NCI-H526 treated with DMSO at 0.1 percent for 48 hours (cell line): Measurements from ENCODE around the gene REG3G.

Experiments
- DNase-seq: peaks from one replicate; lab custom pipeline; 2025; lab: John Stamatoyannopoulos, UW

REG3G gene

DNA sequence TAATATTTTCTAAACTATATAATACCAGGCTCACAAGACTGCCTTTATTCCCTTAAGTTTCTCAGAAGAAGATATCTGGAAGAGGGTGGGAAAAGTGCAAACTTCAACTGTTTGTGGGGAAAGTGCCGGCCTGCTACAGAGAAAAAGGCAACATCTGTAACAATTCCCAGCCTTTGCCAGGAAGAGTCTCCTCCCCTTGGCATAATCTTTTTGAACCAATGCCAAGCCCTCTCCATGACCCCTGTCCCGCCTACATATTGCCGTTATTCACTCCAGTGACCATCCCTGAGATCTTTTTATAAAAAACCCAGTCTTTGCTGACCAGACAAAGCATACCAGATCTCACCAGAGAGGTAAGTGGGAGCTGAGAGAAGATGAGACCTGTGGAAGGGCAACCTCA lies at the start of gene REG3G:
REG3G (plus strand) TSS at position 282 of the 400 bp plus-strand sequence. CDS start 392 bp downstream, outside the sequence.
- DNase-seq, result no peak

- no peak for DNase-seq
Measured at GRCh38 chr2:78977661-78978145, 47.8 kb upstream of the REG3G start.

DNA sequence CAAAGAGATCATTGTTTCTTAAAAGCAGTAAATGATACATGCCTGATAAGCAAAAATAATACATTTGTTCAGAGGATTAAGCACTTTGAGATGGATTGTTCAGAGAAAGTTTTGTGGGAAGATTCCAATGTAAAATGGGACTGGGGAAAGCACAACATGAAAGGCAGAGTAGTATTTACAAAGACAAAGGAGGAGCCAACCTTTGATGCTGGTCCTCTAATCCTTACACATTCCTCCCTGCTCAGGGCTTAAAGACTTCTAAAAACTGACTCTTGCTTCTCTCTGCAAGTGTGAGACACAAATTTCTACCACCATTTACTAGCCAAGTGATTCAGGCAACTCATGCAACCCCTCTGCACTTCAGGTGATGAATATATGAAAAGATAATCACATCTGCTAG lies 47.2 kb upstream of the REG3G start:
- DNase-seq, result no peak

- DNase-seq, result no peak
Measured at GRCh38 chr2:78979380-78980151, 45.9 kb upstream of the REG3G start.

- DNase-seq, result no peak
Measured at GRCh38 chr2:78980152-78980465, 45.4 kb upstream of the REG3G start.

DNA sequence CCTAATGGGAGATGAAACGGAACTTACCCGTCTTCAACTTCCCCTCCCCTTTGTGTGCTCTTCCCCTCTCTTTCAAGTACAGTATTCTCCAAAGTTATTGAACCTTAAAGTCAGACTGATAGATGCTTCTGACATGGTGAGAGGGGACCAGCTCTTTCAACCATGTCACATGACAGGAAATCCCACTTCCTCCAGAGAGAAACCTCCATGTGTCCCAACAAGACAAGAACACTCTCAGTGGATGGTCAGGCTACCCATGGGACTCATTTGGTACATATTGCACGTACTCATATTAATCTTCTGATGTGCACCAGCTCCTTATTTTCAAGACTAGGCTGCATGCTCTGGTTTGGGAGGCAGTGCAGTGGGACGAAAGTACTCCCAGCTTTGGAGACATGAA lies 44.6 kb upstream of the REG3G start:
- no peak for DNase-seq

DNA sequence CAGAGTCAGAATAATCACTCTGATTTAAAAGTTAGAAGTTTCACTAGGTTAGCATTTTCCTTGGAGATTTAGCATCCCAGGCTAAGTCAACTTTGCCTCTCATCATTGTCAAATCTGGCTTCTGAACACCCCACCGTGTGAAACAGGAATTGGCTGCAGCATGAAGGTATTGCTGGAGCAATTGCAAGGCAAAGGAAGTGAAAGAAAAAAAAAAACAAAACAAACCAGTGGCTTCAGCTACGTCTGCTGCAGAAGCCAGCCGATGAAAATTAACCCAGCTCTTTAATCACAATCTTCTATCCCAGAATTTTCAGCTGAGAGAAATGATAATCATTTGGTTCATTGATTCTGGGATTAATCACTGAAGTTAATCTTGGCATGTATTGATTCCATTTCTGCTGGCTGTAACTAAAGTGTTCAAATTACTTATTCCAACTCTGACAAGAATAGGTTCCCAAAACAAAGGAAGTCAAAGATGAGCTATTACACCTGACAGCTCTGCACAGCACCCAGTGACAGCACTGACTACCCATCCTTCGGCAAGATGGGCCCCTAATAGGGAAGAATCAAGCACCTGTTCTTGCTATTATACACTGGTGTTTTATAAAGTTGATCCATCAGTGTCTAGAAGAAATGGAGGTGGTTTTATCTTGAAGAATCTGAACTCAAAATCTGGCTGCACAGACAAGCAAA lies 42.7 kb upstream of the REG3G start:
- DNase-seq, result no peak

DNA sequence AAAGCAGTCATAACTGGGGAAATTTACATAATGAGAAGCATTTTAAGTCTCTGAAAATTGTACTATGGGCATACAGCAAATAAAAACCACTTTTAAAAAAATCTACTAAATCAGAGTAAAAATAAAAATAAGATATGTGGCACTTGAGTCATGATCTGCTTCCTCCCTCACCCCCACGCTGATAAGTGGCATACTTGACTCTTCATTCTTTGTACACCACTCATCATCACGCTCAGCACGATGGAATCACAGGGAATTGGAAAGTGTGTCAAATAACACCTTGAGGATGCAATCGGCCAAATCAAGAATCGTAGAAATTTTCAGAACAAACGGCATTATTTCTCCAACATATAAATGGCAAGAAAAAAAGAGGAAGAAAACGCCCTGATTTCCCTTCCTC lies 41.1 kb upstream of the REG3G start:
- no peak for DNase-seq

- no peak for DNase-seq
Measured at GRCh38 chr2:78985558-78985957, 39.9 kb upstream of the REG3G start.

GRCh38 chr2:78989051-78989450 lies 36.5 kb upstream of the REG3G start:
- no peak for DNase-seq

GRCh38 chr2:78992451-78992806 lies 33.1 kb upstream of the REG3G start:
- no peak for DNase-seq

GRCh38 chr2:78992807-78993517 lies 32.5 kb upstream of the REG3G start:
- no peak for DNase-seq

DNA sequence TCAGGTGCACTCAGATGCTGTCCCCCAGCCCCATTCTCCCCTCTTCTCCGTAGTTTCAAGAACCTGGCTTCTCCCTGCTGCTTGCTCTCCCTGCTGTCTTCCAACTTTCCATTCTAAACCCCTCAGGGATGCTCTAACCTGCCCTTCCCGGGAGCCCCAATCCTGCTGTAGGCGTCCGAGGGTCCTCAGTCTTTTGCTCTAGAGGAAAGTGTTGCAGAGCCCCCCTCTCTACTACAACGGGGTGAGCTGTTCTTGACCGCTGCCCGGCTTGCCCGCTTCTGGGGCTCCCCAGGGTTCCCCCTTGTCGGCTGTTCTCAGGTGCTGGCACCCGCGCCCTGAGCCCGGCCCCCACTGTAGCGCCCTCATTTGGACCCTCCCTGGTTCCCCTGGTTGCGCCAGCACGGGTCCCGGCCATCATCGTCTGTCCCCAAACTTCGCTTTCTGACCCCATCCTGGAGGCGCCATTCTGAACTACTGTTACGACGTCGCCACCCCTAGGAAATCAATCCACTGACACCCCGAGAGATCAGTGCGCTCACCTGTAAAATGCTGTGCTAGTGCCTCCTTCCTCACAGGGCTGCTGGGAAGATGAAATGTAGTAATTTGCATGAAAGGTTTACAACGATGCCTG lies 31.9 kb upstream of the REG3G start:
- no peak for DNase-seq

- DNase-seq, result no peak
Measured at GRCh38 chr2:78994789-78995188, 30.7 kb upstream of the REG3G start.

GRCh38 chr2:78999406-78999805 lies 26.1 kb upstream of the REG3G start:
- no peak for DNase-seq

GRCh38 chr2:79000008-79000576 lies 25.4 kb upstream of the REG3G start:
- DNase-seq, result no peak

- no peak for DNase-seq
Measured at GRCh38 chr2:79001285-79001684, 24.2 kb upstream of the REG3G start.

DNA sequence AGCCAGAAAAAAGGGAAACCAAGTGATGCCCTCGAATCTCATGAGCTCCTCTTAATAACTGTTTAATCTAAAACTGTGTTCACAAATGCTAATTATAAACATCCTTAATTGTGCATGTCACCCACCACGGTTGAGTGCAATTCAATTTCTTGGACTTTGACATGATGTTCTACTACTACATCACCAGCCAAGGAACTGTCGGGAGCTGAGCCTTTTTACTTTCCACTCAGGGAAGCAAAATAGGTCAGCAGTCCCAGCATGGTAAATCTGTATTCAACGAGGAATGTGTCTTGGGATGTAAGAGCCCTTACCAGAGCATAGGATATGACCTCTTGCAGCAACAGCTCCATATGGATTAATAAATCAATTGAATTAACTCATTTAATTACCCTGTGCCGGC lies 20.8 kb upstream of the REG3G start:
- DNase-seq, result no peak

DNA sequence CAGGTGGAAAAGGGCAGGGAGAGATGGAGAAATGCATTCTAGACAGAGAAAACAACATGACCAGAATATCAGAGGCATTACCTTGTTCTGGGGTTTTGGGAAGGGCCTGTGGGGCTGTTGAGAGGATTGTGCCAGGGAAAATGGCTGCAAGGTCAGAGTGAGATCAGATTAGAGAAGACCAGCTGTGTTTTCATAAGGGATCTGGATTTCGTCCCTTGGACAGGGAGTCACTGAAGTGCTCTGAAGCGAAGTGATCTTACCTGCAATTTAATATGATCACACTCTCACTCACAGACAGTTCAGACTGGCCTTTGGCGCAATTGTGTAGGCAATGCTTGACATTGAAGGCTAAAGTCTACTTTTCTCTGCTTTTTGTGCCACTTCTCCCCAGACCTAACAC lies 20.3 kb upstream of the REG3G start:
- no peak for DNase-seq

DNA sequence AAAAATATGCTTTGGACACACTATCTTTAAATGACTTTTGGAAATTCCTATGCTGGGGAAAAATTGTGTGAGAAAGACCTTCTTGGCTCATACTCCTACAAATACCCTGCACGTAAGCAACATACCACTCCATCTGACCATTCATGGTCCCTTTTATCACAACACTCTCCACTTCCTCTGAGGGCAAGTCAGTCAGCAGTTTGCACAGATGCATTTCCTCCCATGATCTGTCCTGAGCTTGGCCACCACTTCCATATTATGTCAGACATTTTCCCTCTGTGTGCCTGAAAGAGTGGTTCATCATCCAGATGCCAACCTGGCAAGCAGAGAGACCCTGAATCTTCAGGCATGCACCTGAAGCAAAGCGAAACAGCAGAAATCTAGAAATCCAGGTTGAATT lies 16.1 kb upstream of the REG3G start:
- no peak for DNase-seq

DNA sequence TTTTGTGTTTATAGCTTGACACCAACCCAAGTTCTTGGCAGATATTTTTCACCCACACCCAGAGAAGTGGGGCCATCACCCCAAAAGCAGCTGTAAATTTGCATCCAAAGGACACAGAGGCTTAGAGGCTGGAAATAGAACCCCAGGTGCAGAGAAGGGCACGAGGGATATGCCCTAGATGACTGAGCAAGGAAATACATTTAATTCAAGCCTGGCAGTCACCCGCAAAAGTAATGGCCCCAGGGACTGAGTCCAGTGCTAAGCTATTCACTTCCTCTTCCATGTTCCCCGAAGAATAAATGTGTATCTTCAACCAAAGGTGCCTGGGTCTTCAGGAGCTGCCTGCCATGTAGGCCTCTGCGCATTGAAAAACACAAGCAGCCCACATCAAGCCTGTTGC lies 14.0 kb upstream of the REG3G start:
- no peak for DNase-seq

DNA sequence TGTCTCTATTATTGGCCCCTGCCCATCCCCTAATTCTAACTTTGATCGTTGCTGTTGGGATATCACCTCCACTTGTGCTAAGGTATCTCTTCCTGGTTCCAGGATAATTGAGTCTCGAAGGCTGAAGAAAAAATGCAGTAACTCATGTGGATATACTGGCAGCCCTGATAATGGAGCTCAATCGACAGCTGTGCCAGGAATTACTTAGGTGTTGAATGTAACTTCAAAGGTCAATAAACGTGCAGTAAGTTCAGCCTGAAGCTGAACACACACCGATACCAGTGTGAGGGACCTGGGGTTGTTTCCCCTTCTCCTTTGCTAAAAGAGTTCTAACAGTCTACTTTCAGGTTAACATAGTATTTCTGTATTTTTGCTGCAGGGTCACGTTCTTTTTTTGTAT lies 11.9 kb upstream of the REG3G start:
- DNase-seq, result no peak
